Suprapubic skin (tissue), 3 donors: ENCODE data around the gene TRPV2.

Experiments used
- POLR2AphosphoS5 ChIP-seq, 3 donors: sonication (generic); formaldehyde crosslinking; IDR thresholded peaks; one replicate each; pipeline ENCODE4 v1.6.1; 2017; ENCODE audit warnings: antibody characterized with exemption in 3 of 3
- TF ChIP-seq, protein P1 (sequence below), 2 donors: fragments of 200-600 bp in 1 of 2; fragments of 450-650 bp in 1 of 2; sonication (generic) in 1 of 2; IDR thresholded peaks; one replicate each; pipeline ENCODE4 v1.5.1; 2016 to 2019; ENCODE audit warnings: antibody characterized with exemption in 2 of 2, mild to moderate bottlenecking in 1 of 2, moderate library complexity in 1 of 2

DNA sequence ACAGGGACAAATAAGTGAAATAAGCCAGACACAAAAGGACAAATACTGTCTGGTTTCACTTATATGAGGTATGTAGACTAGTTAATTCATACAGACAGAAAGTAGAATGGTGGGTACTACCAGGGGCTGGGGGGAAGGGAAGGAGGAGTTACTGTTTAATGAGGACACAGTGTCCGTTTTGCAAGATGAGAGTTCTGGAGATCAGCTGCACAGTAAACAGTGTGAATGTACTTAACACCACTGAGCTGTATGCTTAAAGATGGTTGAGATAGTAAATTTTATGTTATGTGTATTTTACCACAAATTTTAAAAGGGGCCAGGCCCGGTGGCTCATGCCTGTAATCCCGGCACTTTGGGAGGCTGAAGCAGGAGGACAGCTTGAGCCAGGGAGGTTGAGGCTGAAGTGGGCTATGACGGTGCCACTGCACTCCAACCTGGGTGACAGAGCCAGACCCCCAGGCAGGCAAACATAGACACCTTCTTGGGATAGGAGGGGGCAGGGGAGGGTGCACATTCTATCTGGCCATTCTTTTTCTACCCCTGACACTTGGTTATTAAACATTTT is 53.1 kb downstream of the TRPV2 start:
- TF ChIP-seq, protein P1, sequence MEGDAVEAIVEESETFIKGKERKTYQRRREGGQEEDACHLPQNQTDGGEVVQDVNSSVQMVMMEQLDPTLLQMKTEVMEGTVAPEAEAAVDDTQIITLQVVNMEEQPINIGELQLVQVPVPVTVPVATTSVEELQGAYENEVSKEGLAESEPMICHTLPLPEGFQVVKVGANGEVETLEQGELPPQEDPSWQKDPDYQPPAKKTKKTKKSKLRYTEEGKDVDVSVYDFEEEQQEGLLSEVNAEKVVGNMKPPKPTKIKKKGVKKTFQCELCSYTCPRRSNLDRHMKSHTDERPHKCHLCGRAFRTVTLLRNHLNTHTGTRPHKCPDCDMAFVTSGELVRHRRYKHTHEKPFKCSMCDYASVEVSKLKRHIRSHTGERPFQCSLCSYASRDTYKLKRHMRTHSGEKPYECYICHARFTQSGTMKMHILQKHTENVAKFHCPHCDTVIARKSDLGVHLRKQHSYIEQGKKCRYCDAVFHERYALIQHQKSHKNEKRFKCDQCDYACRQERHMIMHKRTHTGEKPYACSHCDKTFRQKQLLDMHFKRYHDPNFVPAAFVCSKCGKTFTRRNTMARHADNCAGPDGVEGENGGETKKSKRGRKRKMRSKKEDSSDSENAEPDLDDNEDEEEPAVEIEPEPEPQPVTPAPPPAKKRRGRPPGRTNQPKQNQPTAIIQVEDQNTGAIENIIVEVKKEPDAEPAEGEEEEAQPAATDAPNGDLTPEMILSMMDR (IDR thresholded peaks at IDR 0.05), result no peak
- TF ChIP-seq POLR2AphosphoS5 (IDR thresholded peaks at IDR 0.05), result no peak
